GM23248 (cell line): Measurements from ENCODE around the gene ACTN1.

Source experiments
- EZH2 ChIP-seq: fragments of 200-600 bp; sonication (generic); IDR thresholded peaks from 2 replicates; pipeline ENCODE4 v1.6.1; 2018; ENCODE audit warnings: antibody characterized with exemption, mild to moderate bottlenecking; ENCODE audit not compliant: insufficient read depth, poor library complexity, severe bottlenecking
- EZH2phosphoT487 ChIP-seq: fragments of 200-600 bp; sonication (generic); IDR thresholded peaks from 2 replicates; pipeline ENCODE4 v1.6.1; 2018; ENCODE audit warnings: antibody characterized with exemption, moderate library complexity, mild to moderate bottlenecking, low read depth; ENCODE audit not compliant: insufficient read depth

DNA sequence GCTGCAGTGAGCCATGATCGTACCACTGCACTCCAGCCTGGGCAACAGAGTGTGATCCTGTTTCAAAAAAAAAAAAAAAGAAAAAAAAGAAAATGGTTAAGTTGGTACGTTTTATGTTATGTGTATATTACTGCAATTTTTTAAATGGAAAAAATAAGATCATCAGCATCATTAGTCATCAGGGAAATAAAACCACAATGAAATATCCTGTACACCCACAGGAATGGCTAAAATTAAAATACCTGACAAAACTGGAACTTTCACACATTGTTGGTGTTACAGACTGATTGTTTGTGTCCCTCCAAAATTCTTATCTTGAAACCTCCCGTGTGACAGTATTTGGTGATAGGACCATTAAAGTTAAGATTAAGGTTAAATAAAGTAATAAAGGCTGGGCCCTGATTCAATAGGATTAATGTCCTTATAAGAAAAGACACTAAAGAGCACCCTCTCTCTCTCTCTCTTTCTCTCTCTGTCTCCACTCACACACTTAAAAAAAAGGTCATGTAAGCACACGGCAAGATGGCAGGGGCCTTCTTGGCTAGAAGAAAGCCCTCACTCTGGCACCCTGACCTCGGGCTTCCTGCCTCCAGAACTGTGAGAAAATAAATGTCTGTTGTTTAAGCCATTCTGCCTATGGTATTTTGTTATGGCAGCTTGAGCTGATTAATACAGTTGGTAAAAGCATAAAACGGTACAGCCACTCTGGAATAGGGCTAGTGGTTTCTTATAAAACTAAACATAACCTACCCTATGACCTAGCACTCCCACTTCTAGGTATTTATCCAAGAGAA lies 137.9 kb downstream of the ACTN1 start:
- TF ChIP-seq EZH2 = no peak
- no peak for TF ChIP-seq EZH2phosphoT487
